Stimulated activated CD4-positive, alpha-beta T cell treated with anti-CD3 and anti-CD28 coated beads, Interleukin-15, amount 100 ng/mL, for 24 hours (primary cell): Measurements from ENCODE around the gene DCANP1.

ENCODE experiments used
- DNase-seq: peaks from one replicate; pipeline ENCODE4 v3.0.0-alpha.2; 2020

The DCANP1 gene

GRCh38 chr5:135405082-135405481, 42.1 kb downstream of the DCANP1 start:
- DNase-seq = no peak

DNA sequence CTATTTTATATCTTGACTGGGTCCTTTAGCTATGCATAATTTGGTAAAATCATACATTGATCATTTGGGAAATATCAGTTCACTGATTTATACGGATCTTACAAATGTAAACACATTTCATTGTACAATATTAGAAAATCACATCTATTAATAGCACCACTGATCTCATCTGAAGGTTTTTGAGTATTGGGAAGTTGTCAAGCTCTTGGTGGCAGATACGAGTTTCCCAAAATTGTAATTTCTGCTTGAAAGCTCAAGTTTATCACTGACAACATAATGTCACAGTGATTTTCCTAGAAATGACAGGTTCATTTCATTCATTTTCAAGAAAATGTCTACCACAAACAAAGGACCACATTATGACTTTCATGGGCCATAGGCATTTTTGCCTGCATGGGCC, 45.1 kb downstream of the DCANP1 start:
- DNase-seq = no peak

GRCh38 chr5:135400866-135401265, 46.3 kb downstream of the DCANP1 start:
- DNase-seq = no peak

DNA sequence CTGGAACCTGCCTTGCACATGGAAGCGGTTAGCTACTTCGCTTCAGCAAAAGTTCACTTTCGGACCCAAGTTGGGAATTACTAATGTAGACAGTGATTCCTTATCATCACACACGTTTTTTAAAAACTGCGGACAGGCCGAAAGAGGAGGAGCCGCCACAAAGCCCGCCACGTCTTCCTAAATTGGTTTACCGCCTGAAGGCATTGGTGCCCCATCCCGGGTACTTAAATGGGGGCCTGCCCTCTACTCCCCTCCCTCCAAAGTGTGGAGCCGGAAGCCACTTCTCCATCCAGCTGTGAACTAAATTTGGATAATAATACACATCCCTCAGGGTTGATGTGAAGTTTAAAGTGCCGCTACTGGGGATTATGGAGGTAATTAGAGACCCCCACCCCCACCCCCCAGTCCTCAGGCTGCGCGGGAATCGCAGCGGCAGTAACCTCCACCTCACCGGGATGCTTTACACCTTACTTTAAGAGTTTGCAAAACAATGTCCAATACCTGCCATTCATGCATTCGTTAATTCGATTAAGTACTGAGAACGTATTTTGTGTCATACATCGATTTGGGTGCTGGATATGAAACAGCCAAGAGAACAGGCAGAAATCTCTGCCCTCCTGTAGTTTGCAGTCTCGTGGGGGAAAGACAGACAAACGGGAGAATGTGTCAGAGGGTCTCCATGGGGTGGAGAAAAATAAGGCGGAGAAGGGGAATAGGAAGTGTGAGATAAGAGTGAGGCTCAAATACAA, 47.2 kb downstream of the DCANP1 start:
- no peak for DNase-seq

GRCh38 chr5:135398855-135399793, 48.0 kb downstream of the DCANP1 start, which contains the start of gene MACROH2A1:
MACROH2A1 (minus strand) TSS chr5:135399231; CDS start chr5:135389093, 10,138 bp downstream.
- peak; percentile 90 for DNase-seq

- peak; percentile 70 for DNase-seq
Observed at GRCh38 chr5:135398160-135398854, 48.8 kb downstream of the DCANP1 start.

- no peak for DNase-seq
Observed at GRCh38 chr5:135397084-135397483, 50.1 kb downstream of the DCANP1 start.

GRCh38 chr5:135396459-135397055, 50.6 kb downstream of the DCANP1 start:
- DNase-seq = no peak

DNA sequence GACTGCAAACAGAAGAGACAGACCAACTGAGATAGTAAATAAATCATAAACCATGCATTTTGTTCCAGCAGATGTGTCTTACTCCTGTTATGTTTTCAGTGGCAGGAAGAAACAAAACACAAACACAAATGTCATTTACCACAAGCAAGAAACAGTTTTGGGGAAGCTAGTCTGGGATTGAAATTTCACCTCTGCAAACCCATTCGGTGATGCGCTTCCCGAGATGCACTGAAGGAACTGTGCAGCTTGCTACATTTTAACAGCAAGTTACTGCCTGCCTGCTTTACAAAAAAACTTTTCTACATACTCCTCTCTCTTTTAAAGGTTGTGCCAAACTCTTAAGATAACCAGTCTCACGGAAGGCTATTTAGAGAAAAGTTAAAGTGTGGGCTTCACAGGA, 51.3 kb downstream of the DCANP1 start:
- no peak for DNase-seq

DNA sequence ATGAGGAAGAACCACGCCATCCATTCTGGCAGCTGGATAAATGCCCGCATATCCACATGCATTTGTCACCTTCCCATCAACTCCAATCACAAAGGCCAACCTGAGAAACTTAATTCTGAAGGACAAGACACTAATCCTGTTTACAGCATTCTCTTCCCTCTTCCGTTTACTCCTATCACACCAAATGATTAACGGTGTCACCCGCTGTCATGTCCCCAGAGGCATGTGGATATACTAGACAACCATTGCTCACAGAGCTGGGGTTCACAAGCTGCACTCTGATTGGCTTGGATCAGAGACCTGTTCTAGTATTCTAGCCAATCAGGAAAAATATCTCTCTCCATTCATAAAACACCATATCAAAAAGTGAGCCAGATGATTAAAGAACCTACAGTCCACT, 51.7 kb downstream of the DCANP1 start:
- DNase-seq = no peak
